Measurements from ENCODE around the gene ACTG2.
A peak's percentile ranks its signal among the peaks of the same experiment; 100 is the strongest.

ACTG2 gene

DNA sequence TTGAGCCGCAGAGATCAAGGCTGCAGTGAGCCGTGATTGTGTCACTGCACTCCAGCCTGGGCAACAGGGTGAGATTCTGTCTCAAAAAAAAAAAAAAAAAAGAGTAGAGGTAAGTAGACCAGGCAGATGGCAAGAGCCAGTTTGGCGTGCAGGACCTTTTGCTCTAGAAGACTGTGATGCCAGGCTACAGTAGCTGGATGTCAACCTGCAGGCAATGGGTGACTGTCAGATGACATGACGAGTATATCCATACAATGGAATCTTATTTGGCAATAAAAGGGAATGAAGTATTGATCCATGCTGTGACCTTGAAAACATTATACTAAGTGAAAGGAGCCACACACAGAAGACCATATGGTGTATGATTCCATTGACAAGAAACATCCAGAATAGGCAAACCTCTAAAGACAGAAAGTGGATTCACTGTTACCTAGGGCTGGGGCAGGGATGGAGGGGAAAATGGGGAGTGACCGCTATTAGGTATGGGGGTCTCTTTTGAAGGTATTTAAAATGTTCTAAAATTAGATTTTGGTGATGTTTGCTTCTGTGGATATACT is 22.7 kb downstream of the ACTG2 start:
- no peak for DNase-seq

DNA sequence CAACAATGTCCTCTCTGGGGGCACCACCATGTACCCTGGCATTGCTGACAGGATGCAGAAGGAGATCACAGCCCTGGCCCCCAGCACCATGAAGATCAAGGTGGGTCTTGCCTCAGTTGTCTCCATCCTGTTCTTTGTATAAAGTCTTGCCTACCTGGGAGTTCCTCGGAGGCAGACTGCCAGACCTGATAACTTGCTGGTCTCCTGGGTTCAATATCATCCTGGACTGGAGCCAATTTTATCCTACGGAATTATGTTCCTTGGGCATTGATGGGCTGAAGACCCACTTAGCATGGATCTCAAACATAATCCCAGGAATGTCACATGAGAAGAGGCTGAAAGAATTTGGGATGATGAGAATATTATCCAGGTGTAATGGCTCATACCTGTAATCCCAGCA is 23.9 kb downstream of the ACTG2 start:
- DNase-seq, result no peak

DNA sequence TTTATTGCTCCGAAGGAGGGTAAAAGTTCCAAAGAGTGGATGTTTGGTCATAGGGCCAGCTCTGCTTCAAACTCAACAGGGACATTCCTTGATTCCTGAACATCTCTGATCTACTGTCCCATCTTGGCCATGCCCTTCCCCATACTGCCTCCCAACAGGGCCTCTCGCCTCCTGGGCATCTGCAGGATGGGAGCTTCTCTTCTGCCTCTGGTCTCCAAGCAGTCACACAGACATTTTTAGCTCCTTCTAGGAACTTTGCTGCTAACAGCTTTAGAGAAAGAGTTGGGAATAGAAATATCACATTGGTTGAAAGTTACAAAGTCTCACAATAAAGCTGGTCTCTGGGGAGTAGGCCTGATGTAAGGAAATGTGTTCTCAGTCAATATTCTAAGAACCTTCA is 24.5 kb downstream of the ACTG2 start:
- no peak for DNase-seq

DNA sequence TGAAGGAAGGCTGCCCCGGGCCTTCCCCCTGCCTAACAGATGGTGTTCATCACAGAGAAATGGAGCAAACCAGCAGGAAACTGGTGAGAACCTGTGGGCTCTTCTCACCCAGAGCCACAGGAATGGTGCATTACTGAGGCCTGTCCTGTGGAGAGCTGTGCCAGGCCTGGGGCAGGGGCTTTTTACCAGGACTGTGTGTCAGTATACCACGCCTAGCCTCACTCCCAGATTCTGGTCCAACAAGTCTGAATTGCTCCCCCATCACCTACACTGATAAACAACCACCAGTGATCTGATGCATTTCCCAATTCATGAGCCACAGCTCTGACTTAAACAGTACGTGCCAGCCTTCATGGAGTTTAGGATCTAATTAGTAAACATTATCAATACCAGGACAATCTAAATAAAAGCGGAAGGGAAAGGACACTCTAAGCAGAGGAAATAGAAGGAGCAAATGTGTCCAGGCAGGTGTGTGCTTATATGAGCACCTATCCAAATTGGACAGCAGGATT is 24.9 kb downstream of the ACTG2 start:
- no peak for DNase-seq

DNA sequence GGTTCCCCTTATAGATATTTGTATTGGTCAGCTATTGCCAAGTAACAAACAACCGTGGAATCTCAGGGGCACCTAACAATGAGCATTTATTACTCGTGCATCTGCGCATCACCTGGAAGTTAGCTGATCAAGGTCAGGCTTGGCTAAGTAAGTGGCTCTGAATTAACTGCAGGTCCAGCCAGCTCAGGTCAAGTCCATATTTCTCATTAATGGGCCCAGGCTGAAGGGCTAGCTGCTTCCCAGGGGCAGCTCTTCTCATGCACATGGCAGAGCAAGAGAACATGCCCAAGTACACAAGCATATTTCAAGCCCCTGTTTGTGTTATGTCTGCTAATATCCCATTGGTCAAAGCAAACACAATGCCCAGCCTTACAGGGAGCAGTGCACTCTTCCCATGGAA is 26.0 kb downstream of the ACTG2 start:
- no peak for DNase-seq

DNA sequence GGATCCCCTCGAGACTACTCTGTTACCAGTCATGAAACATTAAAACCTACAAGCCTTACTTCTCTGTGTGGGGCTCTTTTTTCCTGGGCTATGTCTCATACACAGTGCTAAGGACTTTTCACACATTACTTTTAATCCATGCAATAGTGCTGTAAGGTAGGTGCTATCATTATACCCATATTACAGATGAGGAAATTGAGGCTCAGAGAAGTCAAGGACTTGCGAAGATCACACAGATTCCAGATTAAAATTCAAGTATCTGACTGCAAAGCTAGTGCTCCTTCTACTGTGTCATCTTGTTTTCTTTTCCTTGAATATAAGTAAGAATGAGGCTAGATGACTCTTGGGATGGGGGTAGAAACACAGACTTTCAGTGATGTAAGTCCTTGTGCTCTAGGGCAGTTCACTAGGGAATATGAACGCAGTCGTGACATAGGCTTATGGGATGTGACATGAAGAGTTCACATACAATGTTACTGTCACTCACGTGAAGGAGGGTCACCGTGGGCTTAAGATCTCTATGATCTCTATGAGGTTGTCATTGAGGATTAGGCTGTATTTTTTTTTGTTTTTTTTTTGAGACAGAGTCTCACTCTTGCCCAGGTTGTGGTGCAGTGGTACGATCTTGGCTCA is 26.9 kb downstream of the ACTG2 start:
- DNase-seq, result no peak

DNA sequence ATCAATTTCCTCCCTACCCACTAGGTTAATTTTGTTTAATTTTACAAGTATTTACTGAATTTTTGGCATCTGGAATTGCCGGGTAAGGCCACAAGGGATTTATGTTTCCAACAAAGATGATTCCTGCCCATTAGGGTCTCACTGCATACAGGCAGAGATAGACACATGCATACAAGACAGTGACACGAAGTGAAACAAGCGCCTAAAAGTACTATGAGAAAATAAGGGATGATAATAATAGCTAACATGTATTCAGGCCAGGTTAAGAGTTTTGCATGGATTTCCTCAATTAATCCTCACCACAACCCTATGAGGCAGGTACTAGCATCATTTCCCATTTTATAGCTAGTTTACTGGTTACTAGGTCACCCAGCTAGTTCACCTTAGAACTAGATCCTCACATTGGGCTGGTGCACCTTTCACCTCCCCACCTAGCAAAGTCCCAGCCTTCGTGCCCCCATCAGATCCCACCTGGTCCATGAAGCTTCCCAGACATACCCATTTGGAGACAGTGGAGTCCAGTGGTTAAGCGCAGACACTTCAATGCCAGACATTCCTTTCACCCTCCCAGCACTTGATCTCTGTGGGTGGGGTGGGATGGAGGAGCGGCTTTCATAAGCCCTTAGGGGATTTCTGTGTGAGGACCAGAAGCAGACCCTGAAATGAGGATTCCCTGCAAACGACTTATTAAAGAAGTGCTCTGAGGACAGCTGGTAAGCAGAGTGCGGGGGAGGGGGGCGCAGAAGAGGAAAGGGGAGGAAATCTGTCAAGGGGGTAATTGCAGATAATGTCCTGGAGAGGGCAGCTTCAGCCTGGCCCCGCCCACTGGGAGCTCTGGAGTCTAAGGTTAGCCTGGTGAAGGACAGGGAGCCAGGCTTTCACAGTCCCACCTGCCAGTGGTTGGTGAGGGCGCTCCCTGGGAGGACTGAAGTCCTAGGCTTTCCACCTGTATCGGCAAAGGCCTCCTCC is 28.1 kb downstream of the ACTG2 start:
- DNase-seq, result no peak

DNA sequence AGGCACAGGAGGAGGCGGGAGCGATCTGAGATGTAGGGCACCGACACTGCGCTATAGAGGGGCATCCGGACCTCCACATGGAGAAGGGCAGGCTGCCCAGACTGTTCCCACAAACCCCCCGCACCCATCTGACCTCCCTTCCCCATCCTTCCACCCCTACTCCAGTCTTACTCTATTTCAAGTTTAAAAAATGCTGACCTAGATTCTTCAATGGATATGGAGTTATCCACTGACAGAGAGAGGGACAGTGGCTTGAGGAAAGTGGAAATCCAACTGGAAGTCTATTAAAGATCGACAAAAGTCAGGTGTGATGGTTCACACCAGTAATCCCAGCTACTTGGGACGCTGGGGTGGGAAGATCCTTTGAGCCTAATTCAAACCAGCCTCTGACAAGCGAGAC is 28.8 kb downstream of the ACTG2 start:
- DNase-seq, result no peak

DNA sequence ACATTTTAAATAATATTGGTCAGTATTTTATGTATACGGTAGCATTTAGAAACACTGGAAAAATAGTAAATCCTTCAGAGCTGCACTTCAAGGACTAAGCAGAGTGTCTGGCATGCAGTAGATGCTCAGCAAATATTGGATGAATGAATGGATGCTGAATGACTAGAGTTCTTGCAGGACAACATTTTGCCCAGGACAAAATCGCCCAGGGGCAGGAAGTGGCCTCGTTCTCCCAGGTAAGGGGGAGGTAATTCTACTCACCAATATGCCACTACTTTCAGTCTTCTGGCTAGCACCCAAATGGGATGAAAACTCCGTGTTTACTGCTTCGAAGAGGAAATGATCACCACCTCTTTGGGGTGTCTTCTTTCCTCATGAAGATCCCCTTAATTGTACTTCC is 29.9 kb downstream of the ACTG2 start:
- no peak for DNase-seq

DNA sequence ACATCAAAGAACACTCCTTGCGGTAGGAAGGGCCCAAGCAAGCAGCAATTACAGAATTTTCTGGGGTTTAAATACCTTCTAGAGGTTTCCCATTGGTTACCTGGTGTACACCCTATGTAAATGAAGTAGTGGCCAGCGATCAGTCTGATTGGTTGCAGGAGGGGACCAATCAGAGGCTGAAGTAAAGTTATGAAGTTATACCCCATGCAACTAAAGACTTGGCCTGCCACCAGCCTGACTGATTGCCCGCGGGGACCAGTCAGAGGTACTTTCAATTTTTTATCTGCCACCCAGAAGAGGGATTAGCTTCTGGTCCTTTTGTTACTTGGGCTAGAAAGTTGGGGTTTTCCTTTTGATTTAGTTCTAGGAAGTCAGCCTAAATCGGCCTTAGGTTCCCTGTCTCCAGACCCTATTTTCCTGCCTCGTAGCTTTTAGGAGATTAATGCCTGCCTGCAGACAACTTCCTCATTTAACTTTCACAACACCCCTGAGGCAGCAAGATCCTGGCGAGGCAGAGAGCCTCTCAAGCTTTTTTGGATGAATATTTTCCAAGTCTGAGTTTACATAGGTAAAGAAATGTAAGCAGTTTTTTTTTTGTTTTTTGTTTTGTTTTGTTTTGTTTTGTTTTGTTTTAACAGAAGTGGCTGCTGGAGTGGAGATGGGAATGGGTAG is 32.4 kb downstream of the ACTG2 start:
- DNase-seq, result no peak

DNA sequence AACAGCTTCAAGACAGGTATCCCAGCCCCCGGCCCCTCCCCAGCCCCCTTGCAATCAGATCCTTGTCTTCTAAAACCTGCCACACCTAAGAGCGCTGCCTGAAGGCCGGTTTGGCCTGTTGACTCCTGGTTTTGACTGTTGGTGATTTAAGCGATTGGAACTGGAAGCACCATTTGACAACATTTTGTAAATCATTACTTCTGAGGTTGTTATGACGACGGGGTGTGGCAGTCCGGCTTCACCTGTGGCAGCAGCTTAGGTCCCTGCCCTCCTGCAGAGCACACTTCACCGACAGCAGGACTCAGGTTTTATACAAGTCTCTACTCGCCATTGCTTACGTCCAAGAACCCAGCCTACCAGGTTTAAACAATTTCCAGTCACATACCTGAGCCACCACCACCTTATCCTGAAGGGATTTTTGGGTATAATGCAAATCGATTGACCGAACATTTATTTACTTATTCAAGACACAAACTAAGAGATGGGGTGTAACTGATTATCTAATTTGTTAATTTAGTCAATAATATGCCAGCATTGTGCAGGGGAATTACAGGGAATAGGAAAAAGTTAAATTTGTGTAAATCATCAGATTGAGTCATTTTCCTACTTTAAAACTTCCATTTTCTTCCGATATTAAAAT is 33.2 kb downstream of the ACTG2 start:
- no peak for DNase-seq

DNA sequence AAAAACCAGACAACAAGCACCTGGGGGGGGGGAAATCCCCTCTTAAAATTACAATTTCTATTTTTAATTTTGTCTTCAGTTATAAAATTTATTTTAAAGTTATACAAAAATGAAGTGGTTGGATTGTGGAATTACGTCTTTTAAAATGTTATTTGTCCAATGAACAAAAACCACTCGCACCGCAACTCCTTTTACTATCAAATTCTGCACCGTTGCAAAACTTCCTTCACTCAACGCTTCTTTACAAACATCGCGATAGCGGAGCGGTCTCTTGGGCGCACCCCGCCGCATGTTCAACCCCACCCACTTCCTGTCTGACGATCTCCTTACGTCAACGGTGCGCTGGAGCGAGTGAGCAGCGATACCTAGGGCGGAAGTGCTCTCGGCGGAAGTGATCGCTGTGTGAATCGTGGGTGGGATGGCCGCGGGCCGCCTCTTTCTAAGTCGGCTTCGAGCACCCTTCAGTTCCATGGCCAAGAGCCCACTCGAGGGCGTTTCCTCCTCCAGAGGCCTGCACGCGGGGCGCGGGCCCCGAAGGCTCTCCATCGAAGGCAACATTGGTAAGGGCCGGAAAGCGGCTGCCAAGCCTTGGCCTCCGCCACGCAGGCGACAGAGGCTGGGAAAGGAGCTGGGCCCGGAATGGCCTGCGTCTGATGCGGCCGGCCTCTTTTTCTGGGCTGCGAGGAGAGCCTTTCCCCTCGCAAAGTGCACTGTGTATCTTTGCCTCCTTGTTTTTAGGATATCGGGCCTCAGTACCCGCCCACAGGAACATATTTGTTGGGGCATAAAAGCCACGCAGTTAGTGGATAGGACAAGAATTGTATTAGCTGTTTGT is 33.9 kb downstream of the ACTG2 start, which contains the start of gene DGUOK:
DGUOK (plus strand) TSS at position 388 of the 835 bp plus-strand sequence; CDS start at position 419, 31 bp downstream.
- DNase-seq, result peak; percentile 94

DNA sequence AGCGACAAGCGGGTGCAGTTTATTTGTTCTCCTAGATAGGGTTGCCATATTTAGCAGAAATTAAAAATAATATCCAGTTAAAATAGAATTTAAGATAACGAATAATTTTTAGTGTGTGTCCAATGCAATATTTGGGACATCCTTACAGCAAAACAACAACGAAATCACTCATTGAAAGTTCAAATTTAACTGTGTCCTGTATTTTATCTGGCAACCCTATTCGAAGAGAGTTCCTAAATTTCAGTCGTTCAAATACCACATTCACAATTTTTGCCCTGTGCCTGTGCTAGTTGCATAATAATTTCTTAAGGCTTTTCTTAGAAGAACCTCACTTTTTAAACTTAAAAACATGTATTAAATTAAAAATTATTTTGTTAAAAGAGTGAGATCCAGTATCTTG is 34.5 kb downstream of the ACTG2 start:
- DNase-seq, result no peak

DNA sequence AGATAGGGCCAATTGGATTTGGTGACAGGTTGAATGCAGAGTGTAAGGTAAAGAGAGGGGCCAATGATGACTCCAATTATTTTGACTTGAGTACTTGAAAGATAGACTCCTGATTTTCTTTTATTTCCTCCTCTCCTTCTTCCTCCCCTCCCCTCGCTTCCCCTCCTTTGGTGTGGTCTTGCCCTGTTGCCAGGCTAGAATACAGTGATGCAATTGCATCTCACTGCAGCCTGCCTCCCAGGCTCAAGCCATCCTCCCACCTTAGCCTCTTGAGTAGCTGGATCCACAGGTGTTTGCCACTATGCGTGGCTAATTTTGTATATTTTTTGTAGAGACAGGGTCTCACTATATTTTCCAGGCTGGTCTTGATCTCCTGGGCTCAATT is 36.1 kb downstream of the ACTG2 start:
- DNase-seq, result no peak

DNA sequence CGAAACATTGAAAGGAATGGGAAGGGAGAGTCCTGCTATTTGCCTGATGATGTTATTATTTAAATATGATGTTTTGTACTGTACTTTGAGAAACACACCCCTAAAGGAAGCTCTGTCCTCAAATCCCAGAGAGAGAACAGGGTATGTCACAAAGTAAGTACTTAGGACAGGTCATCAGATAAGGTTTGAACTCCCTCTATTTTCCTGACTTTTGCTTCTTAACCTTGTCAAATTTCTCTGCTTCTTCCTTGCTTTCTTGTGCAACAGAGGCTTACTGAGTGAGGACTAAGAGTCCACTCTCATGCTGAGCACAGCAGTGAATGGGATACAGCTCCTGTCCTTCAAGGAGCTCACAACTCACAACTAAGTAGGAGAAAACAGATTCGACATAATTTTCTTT is 37.6 kb downstream of the ACTG2 start:
- DNase-seq, result no peak

DNA sequence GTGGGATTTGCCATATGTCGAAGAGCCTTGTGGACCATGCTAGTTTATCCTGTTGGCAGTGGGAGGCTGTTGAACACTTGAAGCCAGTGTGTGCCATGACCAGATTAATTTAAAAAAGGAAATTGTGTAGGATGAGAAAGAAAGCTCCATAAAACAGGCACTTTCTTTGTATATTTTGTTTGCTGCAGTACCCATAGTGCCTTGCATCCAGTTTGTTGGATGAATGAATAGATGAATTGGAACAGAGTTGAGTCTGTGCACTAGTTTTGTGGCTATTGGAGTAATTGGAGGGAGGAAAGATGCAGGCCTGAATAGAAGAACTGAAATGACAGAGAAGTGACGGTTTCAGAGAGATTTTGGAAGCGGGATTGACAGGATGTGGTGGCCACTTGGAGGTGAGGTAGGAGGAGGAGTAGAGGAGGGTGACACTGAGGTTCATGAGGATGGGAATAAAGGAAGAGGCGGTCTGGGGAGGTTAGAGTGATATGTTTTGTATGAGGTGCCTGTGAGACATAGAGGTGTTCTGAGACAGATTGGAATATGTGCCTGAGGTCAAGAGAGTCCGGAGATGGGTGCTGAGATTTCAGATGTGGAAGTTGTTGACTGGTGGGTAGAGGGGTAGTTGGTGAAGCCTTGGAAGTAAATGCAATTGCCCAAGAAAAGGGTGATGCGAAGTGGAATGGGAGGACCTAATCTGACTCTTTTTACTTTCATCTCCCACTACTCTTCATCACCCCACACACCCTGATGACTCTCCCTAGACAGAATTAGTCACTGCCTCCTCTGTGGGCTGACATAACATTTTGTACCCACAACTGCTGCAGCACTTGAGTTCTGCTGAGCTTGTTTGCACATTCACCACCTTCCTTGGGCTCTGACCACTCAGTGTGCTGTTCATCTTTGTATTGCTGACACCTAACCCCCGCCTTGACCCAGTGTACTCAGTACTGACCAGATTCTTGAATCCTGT is 39.0 kb downstream of the ACTG2 start:
- DNase-seq, result no peak

DNA sequence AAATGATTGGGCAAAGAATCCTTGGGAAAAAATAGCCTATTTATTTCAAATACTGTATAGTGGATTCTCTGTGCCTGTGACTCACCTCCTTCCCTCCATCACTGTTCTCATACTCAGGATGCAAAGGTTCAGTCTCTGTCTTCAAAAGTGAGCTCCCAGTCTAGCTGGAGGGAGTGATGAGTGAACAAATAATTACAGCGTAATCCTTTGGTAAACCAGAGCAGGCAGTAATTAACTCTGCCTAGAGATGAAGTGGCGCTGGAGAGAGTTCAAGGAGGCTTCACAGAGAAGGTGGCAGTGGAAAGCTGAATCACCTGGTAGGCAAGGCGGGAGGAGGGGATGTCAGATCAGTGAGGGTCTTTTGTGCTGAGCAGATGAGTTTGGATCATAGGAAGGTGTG is 40.4 kb downstream of the ACTG2 start:
- DNase-seq, result peak; percentile 74

DNA sequence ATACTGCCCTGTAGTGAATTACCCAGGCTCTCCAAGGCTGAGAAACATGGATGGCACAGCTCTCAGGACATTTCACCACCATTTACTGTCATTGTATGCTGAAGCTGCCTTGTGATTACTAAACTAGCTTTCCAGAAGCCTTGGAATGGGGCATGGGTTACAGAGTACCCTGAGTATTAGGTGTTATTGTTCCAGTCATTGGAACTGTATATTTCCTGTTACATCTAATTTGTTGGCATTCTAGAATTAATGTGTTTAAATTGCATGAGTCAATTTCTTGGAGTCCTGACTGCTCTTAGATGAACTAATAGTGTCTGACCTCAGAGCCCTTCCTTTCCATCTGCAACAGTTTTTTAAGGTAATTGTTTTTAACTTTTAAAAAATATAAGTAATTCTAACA is 42.8 kb downstream of the ACTG2 start:
- DNase-seq, result no peak

DNA sequence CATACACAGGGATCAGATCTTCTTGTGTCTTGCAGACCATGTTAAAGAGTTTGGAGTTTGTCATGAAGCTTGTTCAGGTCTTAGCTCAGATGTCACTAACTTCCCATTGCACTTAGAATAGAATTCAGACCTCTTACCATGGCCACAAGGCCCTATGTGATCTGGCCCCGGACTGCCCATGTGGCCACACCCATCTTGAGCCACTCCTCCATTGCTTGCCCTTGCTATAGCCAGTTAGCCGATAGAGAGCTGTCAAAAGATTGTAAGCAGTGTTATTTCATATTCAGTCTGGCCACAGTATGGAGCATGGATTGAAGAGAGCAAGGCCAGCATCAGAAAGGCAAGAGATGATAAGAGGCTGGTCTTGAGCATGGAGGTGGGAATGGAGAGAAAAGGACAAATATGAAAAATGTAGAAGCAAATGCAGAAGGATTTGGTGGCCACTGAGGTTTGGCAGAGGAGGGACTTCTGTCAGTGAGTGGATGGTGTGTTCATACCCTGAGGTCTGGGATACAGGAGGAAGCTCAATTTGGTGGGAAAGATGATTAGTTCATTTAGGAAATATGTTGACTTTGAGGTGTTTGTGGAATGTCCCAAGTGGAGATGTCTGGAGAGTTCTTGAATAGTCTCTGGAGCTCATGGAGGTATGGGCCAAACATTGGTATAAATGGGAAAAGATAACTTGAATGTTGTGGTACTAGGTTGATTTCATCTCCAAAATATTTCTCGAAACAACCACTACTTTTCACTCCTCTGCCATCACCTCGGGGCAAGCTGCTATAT is 44.5 kb downstream of the ACTG2 start:
- no peak for DNase-seq

DNA sequence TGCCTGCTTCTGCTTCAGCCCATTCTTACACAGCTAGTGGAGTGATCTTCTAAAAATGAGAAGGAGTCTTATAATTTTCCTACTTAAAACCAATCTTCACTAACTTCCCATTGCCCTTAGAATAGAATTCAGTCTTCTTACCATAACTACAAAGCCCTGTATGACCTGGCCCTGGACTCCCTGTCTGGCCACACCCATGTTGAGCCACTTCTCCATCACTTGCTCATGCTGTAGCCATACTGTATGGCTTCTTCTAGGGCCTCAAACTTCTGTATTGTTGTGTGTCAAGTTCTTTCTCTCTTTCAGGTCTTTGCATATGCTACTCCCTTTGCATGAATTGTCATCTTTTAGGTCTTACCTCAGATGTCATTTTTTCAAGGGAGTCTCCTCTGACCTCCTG is 45.1 kb downstream of the ACTG2 start:
- DNase-seq, result no peak
